ENCODE measurements around the gene REEP1. TPM values are rescaled to one million over a fixed set of nuclear protein-coding genes. Genes with fewer than 3 reads are reported as not detected.

REEP1 gene
- total RNA-seq, 2 experiments from 2014 or later = not detected

DNA sequence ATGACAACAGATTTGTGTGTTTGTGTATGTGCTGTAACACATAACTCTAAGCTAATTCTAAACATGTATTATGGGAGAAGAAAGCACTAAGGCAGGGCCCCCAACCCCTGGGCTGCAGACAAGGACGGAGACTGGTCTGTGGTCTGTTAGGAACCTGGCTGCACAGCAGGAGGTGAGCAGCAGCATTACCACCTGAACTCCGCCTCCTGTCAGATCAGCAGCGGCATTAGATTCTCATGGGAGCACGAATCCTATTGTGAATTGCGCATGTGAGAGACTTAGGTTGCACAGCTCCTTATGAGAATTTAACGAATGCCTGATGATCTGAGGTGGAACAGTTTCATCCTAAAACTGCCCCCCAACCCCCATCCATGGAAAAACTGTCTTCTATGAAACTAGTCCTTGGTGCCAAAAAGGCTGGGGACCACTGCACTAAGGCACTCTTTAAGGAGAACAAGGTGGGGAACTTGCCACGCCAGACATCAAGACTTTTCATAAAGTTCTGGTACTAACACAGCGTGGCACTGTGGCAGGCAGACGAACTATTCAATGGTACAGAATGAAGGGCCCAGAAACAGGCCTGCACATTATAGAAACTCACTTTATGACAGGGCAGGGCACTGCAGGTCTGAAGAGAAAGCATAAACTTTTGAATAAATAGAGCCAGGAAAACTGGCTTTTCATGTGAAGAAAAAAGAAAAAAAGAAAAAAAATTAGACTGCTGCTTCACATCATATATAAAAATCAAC is 14.0 kb downstream of the REEP1 start:
- Histone ChIP-seq H2AFZ (ENCODE audit: low read length) (no peak overlapping the region), H3K4me1 (ENCODE audit: insufficient read depth, low read length, poor library complexity, severe bottlenecking) (no peaks in the 10 kb centered on the region), H4K20me1 (ENCODE audit: insufficient read depth, low read length) (no peaks in the 10 kb centered on the region), H3K36me3 (ENCODE audit: insufficient read depth, low read length) (no peaks in the 10 kb centered on the region), H3K4me2 (ENCODE audit: low read length) (no peak overlapping the region), H3K9me2 (ENCODE audit: insufficient read depth, low read length) (no peaks in the 10 kb centered on the region), H3K79me2 (ENCODE audit: insufficient read depth, low read depth, low read length) (no peaks in the 10 kb centered on the region), H3K9me3 (ENCODE audit: low read length) (no peaks in the 10 kb centered on the region), H3K4me3 (ENCODE audit: low read depth, low read length, poor library complexity, severe bottlenecking) (no peak overlapping the region), H3K27ac (ENCODE audit: low read depth, low read length, poor library complexity, severe bottlenecking) (no peak overlapping the region)
- intact Hi-C loops (cut with micrococcal nuclease; ENCODE audit: unreplicated experiment) = no loop called here
- BruUV-seq (replicated peaks) = no TSS peak
- POLR2A ChIA-PET = no interaction called here
- TF ChIP-seq, protein P1, sequence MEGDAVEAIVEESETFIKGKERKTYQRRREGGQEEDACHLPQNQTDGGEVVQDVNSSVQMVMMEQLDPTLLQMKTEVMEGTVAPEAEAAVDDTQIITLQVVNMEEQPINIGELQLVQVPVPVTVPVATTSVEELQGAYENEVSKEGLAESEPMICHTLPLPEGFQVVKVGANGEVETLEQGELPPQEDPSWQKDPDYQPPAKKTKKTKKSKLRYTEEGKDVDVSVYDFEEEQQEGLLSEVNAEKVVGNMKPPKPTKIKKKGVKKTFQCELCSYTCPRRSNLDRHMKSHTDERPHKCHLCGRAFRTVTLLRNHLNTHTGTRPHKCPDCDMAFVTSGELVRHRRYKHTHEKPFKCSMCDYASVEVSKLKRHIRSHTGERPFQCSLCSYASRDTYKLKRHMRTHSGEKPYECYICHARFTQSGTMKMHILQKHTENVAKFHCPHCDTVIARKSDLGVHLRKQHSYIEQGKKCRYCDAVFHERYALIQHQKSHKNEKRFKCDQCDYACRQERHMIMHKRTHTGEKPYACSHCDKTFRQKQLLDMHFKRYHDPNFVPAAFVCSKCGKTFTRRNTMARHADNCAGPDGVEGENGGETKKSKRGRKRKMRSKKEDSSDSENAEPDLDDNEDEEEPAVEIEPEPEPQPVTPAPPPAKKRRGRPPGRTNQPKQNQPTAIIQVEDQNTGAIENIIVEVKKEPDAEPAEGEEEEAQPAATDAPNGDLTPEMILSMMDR (conservative IDR thresholded peaks at IDR 0.05; ENCODE audit: low read length) = no peak
- no peak for TF ChIP-seq EZH2phosphoT487 (IDR thresholded peaks at IDR 0.05; ENCODE audit: borderline replicate concordance, low read depth, low read length)
- DNase-seq (ENCODE audit: low spot score) = no peak
- CTCF ChIA-PET (ENCODE audit: unreplicated experiment) = no interaction called here

DNA sequence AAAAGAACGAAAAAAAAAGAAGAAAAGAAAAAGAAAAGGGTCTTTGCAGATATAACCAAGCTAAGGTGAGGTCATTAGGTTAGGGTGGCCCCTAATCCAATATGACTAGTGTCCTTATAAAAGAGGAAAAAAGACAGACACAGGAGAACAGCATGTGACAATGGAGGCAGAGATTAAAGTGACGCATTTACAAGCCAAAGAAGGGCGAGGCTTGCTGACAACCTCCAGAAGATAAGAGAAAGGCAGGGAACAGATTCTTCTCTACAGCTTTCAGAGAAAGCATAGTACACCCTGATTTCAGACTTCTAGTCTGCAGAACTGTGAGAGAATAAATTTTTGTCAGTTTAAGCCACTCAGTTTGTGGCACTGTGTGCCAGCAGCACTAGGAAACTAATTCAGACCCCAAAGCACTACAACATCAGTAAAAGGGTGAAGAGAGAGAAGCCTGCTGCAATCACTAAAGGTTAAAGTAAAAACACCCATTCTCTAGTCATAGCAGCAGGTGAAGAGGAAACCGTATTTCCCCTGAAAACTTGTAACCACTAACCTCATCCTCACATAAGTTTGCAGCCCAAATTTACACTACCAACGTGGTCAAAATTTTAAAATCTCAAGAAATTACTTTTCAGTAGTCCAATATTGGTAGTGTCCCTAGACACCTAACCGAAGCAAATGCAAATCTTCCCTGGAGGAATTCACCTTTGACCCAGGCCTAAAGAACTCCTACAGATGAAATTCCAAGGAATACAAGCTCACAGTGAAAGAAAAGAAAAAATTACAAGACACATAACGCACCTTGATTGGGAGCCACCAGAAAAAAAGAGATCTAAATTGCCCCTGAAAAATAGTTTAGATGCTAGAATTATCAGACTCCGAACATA is 17.5 kb downstream of the REEP1 start:
- CTCF ChIA-PET (ENCODE audit: unreplicated experiment) = no interaction called here
- Histone ChIP-seq H3K9me3 (ENCODE audit: low read length) (no peaks in the 10 kb centered on the region), H3K4me3 (ENCODE audit: low read depth, low read length, poor library complexity, severe bottlenecking) (no peak overlapping the region), H3K4me1 (ENCODE audit: insufficient read depth, low read length, poor library complexity, severe bottlenecking) (no peaks in the 10 kb centered on the region), H3K27ac (ENCODE audit: low read depth, low read length, poor library complexity, severe bottlenecking) (no peak overlapping the region), H3K4me2 (ENCODE audit: low read length) (no peak overlapping the region), H3K36me3 (ENCODE audit: insufficient read depth, low read length) (no peaks in the 10 kb centered on the region), H3K9me2 (ENCODE audit: insufficient read depth, low read length) (no peaks in the 10 kb centered on the region), H3K79me2 (ENCODE audit: insufficient read depth, low read depth, low read length) (no peaks in the 10 kb centered on the region), H4K20me1 (ENCODE audit: insufficient read depth, low read length) (no peaks in the 10 kb centered on the region), H2AFZ (ENCODE audit: low read length) (no peak overlapping the region)
- intact Hi-C loops (cut with micrococcal nuclease; ENCODE audit: unreplicated experiment) = no loop called here
- TF ChIP-seq EZH2phosphoT487 (IDR thresholded peaks at IDR 0.05; ENCODE audit: borderline replicate concordance, low read depth, low read length) = no peak
- TF ChIP-seq, protein P1 (conservative IDR thresholded peaks at IDR 0.05; ENCODE audit: low read length) = no peak
- no TSS peak for BruUV-seq (replicated peaks)
- POLR2A ChIA-PET = no interaction called here
- no peak for DNase-seq (ENCODE audit: low spot score)

DNA sequence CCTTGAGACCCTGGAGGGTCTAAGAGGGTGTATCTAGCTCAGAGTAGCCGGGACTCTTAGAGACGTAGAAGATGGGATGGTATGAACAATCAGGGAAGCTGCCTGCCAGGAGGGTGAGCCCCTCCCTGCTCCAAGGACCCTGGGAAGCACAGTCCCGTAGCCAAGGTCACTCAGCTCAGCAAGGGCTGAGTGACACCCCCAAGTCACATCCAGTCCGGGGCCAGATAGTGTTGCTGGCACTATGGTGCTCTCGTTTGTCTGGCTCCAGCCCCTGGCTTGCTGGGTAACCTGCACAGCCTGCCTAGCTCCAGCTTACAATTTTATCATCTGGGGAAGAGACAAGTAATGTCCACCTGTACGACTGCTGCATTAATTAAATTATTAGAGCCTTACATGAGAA is 22.3 kb downstream of the REEP1 start:
- Histone ChIP-seq H2AFZ (ENCODE audit: low read length) (no peak overlapping the region), H3K36me3 (ENCODE audit: insufficient read depth, low read length) (no peaks in the 10 kb centered on the region), H3K9me3 (ENCODE audit: low read length) (no peaks in the 10 kb centered on the region), H4K20me1 (ENCODE audit: insufficient read depth, low read length) (no peaks in the 10 kb centered on the region), H3K4me3 (ENCODE audit: low read depth, low read length, poor library complexity, severe bottlenecking) (no peak overlapping the region), H3K79me2 (ENCODE audit: insufficient read depth, low read depth, low read length) (no peaks in the 10 kb centered on the region), H3K9me2 (ENCODE audit: insufficient read depth, low read length) (no peaks in the 10 kb centered on the region), H3K4me1 (ENCODE audit: insufficient read depth, low read length, poor library complexity, severe bottlenecking) (no peaks in the 10 kb centered on the region), H3K4me2 (ENCODE audit: low read length) (no peak overlapping the region), H3K27ac (ENCODE audit: low read depth, low read length, poor library complexity, severe bottlenecking) (no peak overlapping the region)
- TF ChIP-seq EZH2phosphoT487 (IDR thresholded peaks at IDR 0.05; ENCODE audit: borderline replicate concordance, low read depth, low read length) = no peak
- TF ChIP-seq, protein P1 (conservative IDR thresholded peaks at IDR 0.05; ENCODE audit: low read length) = no peak
- DNase-seq (ENCODE audit: low spot score) = no peak
- ChIA-PET CTCF (ENCODE audit: unreplicated experiment) (no interaction called here), POLR2A (no interaction called here)
- intact Hi-C loops (cut with micrococcal nuclease; ENCODE audit: unreplicated experiment) = no loop called here
- BruUV-seq (replicated peaks) = no TSS peak
